IPS DF 6.9 (cell line): ENCODE measurements around the gene CCL7.

Experiments
- DNase-seq: peaks from one replicate; pipeline ENCODE4 v3.0.0-alpha.2; 2013; ENCODE audit warnings: low read depth, low spot score
- H3K27ac ChIP-seq: one replicate; pipeline ENCODE4 v1.5.1; 2013; ENCODE audit warnings: low read length, control low read depth
- H3K27me3 ChIP-seq: 2 replicates; pipeline ENCODE4 v1.6.1; 2013; ENCODE audit warnings: mild to moderate bottlenecking, low read length; ENCODE audit not compliant: control insufficient read depth, insufficient read depth
- H3K36me3 ChIP-seq: 2 replicates; pipeline ENCODE4 v1.6.1; 2013; ENCODE audit warnings: low read length; ENCODE audit not compliant: control insufficient read depth, insufficient read depth
- H3K4me1 ChIP-seq: 2 replicates; pipeline ENCODE4 v1.6.1; 2013; ENCODE audit warnings: low read length; ENCODE audit not compliant: control insufficient read depth, insufficient read depth
- H3K4me3 ChIP-seq: 2 replicates; pipeline ENCODE4 v1.5.1; 2013; ENCODE audit warnings: mild to moderate bottlenecking, low read length
- H3K9me3 ChIP-seq: 2 replicates; pipeline ENCODE4 v1.6.1; 2013; ENCODE audit warnings: low read length, inconsistent platforms; ENCODE audit not compliant: control insufficient read depth, insufficient read depth
- WGBS: extraction: QIAGEN DNeasy Blood & Tissue Kit; methylation state at CpG from one replicate; pipeline ENCODE4 v1.1.7; 2013; ENCODE audit warnings: mixed read lengths, missing lambda C conversion rate; ENCODE audit not compliant: insufficient read length, insufficient coverage; 5-methylcytosine and 5-hydroxymethylcytosine counted together

Gene CCL7

DNA sequence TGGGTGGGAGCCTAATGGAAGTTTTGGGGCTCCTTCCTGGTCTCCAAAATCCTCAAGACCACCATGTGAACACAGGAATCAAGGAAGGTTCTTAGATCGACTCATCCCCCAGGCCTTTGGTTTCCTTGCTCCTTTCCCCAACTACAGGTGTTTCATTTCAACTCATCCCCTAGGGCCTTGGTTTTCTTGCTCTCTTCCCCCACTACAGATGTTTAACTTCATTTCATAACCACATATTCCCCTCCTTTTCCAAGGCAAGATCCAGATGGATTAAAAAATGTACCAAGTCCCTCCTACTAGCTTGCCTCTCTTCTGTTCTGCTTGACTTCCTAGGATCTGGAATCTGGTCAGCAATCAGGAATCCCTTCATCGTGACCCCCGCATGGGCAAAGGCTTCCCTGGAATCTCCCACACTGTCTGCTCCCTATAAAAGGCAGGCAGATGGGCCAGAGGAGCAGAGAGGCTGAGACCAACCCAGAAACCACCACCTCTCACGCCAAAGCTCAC, 15.3 kb downstream of the CCL7 start, which contains the start of gene CCL11:
CCL11 (plus strand) TSS at position 457 of the 507 bp plus-strand sequence. CDS start 67 bp downstream, outside the sequence.
- no peaks in the 10 kb centered on the region for H3K36me3 ChIP-seq
- H3K4me3 ChIP-seq: no peak within 1 kb of the TSS
- no peaks in the 10 kb centered on the region for H3K9me3 ChIP-seq
- H3K27ac ChIP-seq: no peak within 1 kb of the TSS
- no peaks in the 10 kb centered on the region; the same call in 1 of the 2 replicates for H3K27me3 ChIP-seq
- H3K4me1 ChIP-seq: no peaks in the 10 kb centered on the region
- no peak for DNase-seq
- WGBS: no CpG with 5 or more reads among the region's 4 CpGs

DNA sequence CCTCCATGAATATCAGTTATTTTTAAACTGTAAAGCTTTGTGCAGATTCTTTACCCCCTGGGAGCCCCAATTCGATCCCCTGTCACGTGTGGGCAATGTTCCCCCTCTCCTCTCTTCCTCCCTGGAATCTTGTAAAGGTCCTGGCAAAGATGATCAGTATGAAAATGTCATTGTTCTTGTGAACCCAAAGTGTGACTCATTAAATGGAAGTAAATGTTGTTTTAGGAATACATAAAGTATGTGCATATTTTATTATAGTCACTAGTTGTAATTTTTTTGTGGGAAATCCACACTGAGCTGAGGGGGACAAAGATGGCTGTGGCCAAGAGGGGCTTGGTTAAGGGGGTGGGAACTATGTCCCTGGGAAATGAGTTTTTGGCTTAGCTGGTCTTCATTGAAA, 17.9 kb downstream of the CCL7 start:
- Histone ChIP-seq H3K27ac (no peak overlapping the region), H3K36me3 (no peaks in the 10 kb centered on the region), H3K4me3 (no peak overlapping the region), H3K4me1 (no peaks in the 10 kb centered on the region), H3K27me3 (no peaks in the 10 kb centered on the region; the same call in 1 of the 2 replicates), H3K9me3 (no peaks in the 10 kb centered on the region)
- WGBS: no CpG with 5 or more reads among the region's 2 CpGs
- DNase-seq: no peak

DNA sequence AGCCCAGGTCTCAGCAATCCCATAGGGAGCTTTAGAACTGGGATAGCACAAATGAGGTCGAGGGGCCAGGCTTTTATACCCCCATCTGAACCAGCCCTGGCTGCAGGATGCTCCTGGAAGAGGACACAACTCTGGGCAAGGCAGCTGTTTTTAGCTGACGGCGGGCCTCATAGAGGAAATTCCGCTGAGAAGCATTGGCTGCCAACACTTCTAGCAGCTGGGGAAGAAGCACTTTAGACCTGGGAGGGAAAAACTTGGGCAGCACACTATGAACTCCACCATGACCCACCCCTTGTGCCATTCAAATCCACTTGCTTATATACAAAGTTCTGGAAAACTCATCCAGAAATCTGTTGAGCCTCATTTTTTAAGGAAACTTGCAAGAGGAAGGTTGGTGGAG, 20.6 kb downstream of the CCL7 start:
- WGBS: no CpG with 5 or more reads among the region's 4 CpGs
- H3K9me3 ChIP-seq: no peaks in the 10 kb centered on the region
- H3K27me3 ChIP-seq: no peaks in the 10 kb centered on the region; the same call in 1 of the 2 replicates
- H3K27ac ChIP-seq: no peak overlapping the region
- H3K4me3 ChIP-seq: no peak overlapping the region
- no peak for DNase-seq
- no peaks in the 10 kb centered on the region for H3K4me1 ChIP-seq
- H3K36me3 ChIP-seq: no peaks in the 10 kb centered on the region

DNA sequence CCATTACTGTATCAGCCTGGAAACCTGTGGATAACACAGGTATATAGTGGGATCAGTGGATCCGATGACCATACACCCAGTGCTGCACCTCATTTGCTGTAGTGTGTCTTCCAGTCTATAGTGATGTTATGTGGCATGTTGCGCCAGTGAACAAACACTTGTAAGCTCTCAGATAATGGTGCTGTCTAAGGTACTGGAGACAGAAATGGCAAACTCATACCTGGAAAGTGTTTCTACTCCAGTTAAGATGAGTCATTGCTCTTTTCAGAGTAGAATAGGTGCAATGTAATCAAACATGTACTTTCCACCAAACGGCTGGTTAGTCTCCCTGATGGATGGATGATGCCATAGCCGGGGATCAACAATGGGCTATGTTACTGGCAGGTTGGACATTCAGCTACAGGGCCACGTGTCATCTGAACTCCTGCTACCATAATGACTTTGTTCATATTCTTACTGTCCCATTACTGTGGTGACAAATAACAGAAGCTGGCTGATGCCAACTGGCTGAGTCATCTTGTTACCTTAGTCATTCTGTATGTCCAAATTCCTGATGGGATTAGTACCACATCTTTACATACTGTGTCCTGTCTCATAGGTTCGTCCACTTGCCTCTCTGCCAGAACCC, 21.8 kb downstream of the CCL7 start:
- Histone ChIP-seq H3K4me3 (no peak overlapping the region), H3K27ac (no peak overlapping the region), H3K9me3 (no peaks in the 10 kb centered on the region), H3K4me1 (no peaks in the 10 kb centered on the region), H3K36me3 (no peaks in the 10 kb centered on the region), H3K27me3 (no peaks in the 10 kb centered on the region; the same call in 1 of the 2 replicates)
- WGBS: no CpG with 5 or more reads among the region's 6 CpGs
- no peak for DNase-seq

DNA sequence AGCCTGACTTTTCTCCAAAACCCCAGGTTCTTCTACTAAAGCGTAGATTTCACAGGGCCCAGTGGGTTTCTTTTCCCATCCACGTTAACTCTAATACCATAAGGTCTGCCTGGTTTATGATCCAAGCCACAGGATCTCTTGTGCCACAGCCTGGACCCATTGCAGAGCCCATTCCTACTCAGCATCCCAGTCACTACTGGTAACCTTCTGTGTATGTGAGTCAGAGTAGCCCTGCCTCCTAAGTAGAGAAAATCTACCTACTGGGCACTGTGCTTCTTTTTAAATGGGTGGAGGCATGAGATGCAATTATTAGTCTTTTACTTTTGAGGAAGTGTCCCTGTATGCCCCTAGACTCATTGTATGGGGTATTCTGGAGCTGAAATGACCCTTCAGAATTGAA, 29.0 kb downstream of the CCL7 start:
- no peak for DNase-seq
- Histone ChIP-seq H3K4me3 (no peak overlapping the region), H3K4me1 (peaks cover 2% of the 10 kb centered on the region), H3K36me3 (no peaks in the 10 kb centered on the region), H3K27me3 (no peaks in the 10 kb centered on the region), H3K9me3 (no peaks in the 10 kb centered on the region), H3K27ac (no peak overlapping the region)
- no CpG with 5 or more reads among the region's 2 CpGs for WGBS

DNA sequence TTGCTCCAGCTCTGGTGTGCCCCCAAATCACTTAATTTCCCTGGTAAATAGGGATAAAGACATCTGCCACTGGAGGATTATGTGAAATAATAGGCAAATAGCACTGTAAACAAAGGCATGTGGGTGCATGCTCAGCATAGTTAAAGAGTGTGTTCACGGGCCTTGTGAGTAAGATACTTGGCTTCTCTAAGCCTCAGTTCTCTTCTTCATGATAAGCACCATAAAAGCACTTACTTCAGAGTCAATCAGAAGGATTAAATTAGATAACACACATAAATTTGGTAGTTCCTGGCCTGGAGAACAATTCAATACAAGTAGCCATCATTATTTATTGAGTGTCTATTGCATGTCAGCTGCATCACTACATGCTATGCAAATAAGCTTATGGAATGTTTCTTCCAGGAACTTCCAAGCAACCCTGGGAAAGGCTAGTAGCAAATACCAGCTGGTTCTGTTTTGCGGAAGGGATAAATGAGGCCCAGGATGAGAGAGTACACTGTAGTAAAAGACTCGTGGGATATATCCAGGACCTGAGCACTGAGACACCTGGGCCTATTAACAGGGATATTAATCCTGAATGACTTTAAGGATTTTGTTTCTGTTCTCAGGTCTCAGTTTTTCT, 30.0 kb downstream of the CCL7 start:
- H3K27ac ChIP-seq: no peak overlapping the region
- WGBS: no CpG with 5 or more reads among the region's 3 CpGs

DNA sequence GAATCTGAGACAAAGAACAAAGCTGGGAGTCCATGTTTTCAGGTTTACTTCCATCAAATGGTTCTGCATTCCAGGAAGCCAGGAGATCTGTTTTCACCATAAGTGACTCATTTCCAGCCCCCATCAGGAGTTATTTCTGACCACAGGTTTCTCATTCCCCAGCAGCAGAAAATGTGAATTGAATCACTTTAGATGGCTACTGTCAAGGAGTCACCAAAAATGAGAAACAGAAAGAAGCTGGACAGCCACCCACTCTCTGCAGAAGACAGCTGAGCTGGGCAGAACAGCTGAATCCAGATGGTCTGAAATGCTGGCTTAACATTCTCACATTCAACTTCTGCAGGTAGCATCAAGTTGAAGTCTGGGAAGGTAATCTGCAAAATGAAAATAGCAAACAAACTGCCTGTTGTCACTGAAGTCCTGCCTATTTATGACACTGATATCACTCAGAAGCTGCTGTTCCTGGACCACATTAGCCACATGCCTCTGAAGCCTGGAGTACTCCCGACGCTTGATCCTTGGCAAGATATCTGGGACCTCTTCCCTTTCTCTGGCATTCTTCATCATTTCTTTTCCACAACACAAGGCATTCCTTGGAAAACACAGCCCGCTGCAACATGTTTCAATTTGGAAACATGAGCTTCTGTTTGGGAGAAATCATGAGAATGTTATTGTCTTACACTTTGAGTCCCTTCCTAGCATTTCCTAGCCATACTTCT, 30.8 kb downstream of the CCL7 start:
- no CpG with 5 or more reads among the region's 3 CpGs for WGBS
- no peak overlapping the region for H3K4me3 ChIP-seq
- H3K36me3 ChIP-seq: no peaks in the 10 kb centered on the region
- peaks cover 2% of the 10 kb centered on the region for H3K4me1 ChIP-seq
- no peaks in the 10 kb centered on the region for H3K27me3 ChIP-seq
- H3K9me3 ChIP-seq: no peaks in the 10 kb centered on the region
- H3K27ac ChIP-seq: no peak overlapping the region
- DNase-seq: no peak

More for the DNA sequence above, 30.0 kb downstream of the CCL7 start:
- Histone ChIP-seq H3K4me3 (no peak overlapping the region), H3K36me3 (no peaks in the 10 kb centered on the region), H3K4me1 (peaks cover 2% of the 10 kb centered on the region), H3K27me3 (no peaks in the 10 kb centered on the region), H3K9me3 (no peaks in the 10 kb centered on the region)
- no peak for DNase-seq

DNA sequence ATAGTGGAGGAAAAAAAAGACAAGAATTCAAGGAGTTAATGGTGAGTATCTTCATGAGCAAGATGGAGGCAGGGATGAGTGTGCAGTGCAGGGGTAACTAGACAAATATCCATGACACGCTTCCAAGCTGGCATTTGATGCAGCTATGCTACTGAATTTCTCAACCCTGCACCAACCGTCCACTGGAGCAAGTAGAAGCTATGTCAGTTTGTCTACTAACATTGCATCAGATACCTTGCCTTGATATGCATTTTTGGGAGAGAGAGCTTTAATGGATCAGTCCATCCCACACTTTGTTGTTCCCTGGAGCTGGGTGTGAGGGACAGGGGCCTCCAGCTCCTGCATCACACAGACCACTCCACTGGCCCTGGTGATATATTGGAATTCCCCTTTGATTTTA, 32.0 kb downstream of the CCL7 start:
- H3K27ac ChIP-seq: no peak overlapping the region
- H3K36me3 ChIP-seq: no peaks in the 10 kb centered on the region
- DNase-seq: no peak
- H3K27me3 ChIP-seq: no peaks in the 10 kb centered on the region
- H3K4me3 ChIP-seq: no peak overlapping the region
- no CpG with 5 or more reads among the region's 2 CpGs for WGBS
- H3K4me1 ChIP-seq: peaks cover 2% of the 10 kb centered on the region
- H3K9me3 ChIP-seq: no peaks in the 10 kb centered on the region

DNA sequence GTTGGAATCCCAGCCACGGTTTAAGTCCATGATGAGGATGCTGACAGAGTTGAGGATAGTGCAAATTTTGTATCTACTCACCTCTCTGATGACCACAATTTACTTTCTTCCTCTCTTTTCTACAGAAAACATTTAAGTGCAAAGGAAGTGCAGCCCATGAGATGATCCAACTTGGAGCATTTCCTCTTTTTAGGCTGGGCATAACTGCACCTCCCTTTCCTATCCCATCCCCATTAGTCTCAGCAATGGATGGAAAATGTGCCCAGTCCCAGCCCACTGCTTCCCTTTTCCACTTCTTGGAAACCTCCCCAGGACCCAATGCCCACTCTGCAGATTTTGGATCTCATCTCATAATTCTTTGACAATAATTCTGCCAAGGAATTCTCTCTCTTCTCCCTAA, 32.6 kb downstream of the CCL7 start:
- no peak for DNase-seq
- H3K36me3 ChIP-seq: no peaks in the 10 kb centered on the region
- WGBS: no CpG with 5 or more reads among the region's 1 CpG
- H3K9me3 ChIP-seq: no peaks in the 10 kb centered on the region
- H3K27ac ChIP-seq: no peak overlapping the region
- H3K27me3 ChIP-seq: no peaks in the 10 kb centered on the region
- H3K4me1 ChIP-seq: peaks cover 2% of the 10 kb centered on the region
- H3K4me3 ChIP-seq: no peak overlapping the region

DNA sequence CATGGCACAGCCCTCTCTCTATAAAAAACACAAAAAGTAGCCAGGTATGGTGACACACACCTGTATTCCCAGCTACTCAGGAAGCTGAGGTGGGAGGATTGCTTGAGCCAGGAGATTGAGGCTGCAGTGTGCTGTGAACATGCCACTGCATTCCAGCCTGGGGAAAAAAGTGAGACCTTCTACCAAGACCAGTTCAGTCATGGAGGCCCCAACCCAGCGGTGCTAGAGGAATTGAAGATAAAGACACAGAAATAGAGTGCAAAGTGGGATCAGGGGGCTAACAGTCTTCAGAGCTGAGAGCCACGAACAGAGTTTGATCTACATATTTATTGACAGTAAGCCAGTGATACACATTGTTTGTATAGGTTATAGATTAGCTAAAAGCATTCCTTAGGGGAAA, 33.6 kb downstream of the CCL7 start:
- no peaks in the 10 kb centered on the region for H3K36me3 ChIP-seq
- H3K27ac ChIP-seq: no peak overlapping the region
- H3K4me1 ChIP-seq: peaks cover under 1% of the 10 kb centered on the region
- no CpG with 5 or more reads among the region's 2 CpGs for WGBS
- no peak for DNase-seq
- H3K27me3 ChIP-seq: no peaks in the 10 kb centered on the region
- H3K9me3 ChIP-seq: no peaks in the 10 kb centered on the region
- H3K4me3 ChIP-seq: no peak overlapping the region
